ELF-1 (cell line): Measurements from ENCODE around the gene IQGAP2.
"Not testable (repeated sequence)": the region's sequence is repeated elsewhere in the genome, so short reads cannot be mapped to it uniquely, and the experiment has no call there.

Experiments used
- DNase-seq: peaks from one replicate; pipeline ENCODE4 v3.0.0-alpha.2; 2016; ENCODE audit warnings: low read depth, low spot score

The IQGAP2 gene

GRCh38 chr5:76652809-76653414, 249.8 kb downstream of the IQGAP2 start:
- DNase-seq = no peak

- DNase-seq = no peak
Measured at GRCh38 chr5:76657091-76657490, 254.0 kb downstream of the IQGAP2 start.

GRCh38 chr5:76657683-76658311, 254.7 kb downstream of the IQGAP2 start:
- no peak for DNase-seq

GRCh38 chr5:76660360-76660759, 257.3 kb downstream of the IQGAP2 start:
- DNase-seq = no peak

- DNase-seq = no peak
Measured at GRCh38 chr5:76662521-76662920, 259.4 kb downstream of the IQGAP2 start.

GRCh38 chr5:76663573-76663972, 260.5 kb downstream of the IQGAP2 start:
- DNase-seq = no peak

GRCh38 chr5:76664079-76664478, 261.0 kb downstream of the IQGAP2 start:
- DNase-seq = no peak

GRCh38 chr5:76667495-76667894, 264.4 kb downstream of the IQGAP2 start:
- DNase-seq = no peak

GRCh38 chr5:76669245-76669644, 266.2 kb downstream of the IQGAP2 start:
- DNase-seq = no peak

GRCh38 chr5:76670508-76670907, 267.4 kb downstream of the IQGAP2 start:
- no peak for DNase-seq

- DNase-seq = no peak
Measured at GRCh38 chr5:76672242-76672641, 269.2 kb downstream of the IQGAP2 start.

GRCh38 chr5:76673125-76673524, 270.0 kb downstream of the IQGAP2 start:
- DNase-seq = no peak

GRCh38 chr5:76674330-76675066, 271.4 kb downstream of the IQGAP2 start:
- no peak for DNase-seq

- DNase-seq = no peak
Measured at GRCh38 chr5:76675364-76675763, 272.3 kb downstream of the IQGAP2 start.

- DNase-seq = no peak
Measured at GRCh38 chr5:76677849-76678472, 274.9 kb downstream of the IQGAP2 start.

GRCh38 chr5:76679231-76679630, 276.1 kb downstream of the IQGAP2 start:
- DNase-seq = no peak

- DNase-seq = not testable (repeated sequence)
Measured at GRCh38 chr5:76680826-76681225, 277.7 kb downstream of the IQGAP2 start.

GRCh38 chr5:76681287-76681686, 278.2 kb downstream of the IQGAP2 start:
- no peak for DNase-seq

- no peak for DNase-seq
Measured at GRCh38 chr5:76682387-76682786, 279.3 kb downstream of the IQGAP2 start.

- no peak for DNase-seq
Measured at GRCh38 chr5:76683816-76684731, 281.0 kb downstream of the IQGAP2 start.

- DNase-seq = no peak
Measured at GRCh38 chr5:76684756-76685519, 281.9 kb downstream of the IQGAP2 start.
